H1 (cell line): ENCODE results near the gene CEP135. TPM values are rescaled to one million over a fixed set of nuclear protein-coding genes. Genes with fewer than 3 reads are reported as not detected.

Experiments used
- CTCF ChIA-PET: fragments of 300-600 bp; sonication (Branson Sonifier 250); formaldehyde crosslinking; loops from one replicate; lab custom pipeline; 2021; ENCODE audit not compliant: partially characterized antibody; lab: Charles Lee
- POLR2A ChIA-PET: fragments of 300-600 bp; sonication (Branson Sonifier 250); formaldehyde crosslinking; loops from one replicate; lab custom pipeline; 2021; ENCODE audit warnings: inconsistent platforms; ENCODE audit not compliant: partially characterized antibody; lab: Charles Lee
- DNase-seq, 2 experiments: peaks; one replicate each; pipeline versions ENCODE4 v3.0.0 to v3.0.0-alpha.2; 2010 to 2022; ENCODE audit warnings: low spot score in 2 of 2, low read depth in 1 of 2, mixed read lengths in 1 of 2
- FAIRE-seq: peaks from 2 replicates; lab custom pipeline; 2011; peaks lifted over from hg19 to GRCh38; lab: Jason Lieb, UNC
- H2AFZ ChIP-seq: 2 replicates; pipeline ENCODE4 v1.8.1; 2012; ENCODE audit warnings: low read length, inconsistent platforms
- H2AK5ac ChIP-seq: 2 replicates; pipeline ENCODE4 v1.6.1; 2013; ENCODE audit warnings: low read depth, low read length
- H2BK120ac ChIP-seq: replicated peaks from 2 replicates; pipeline ENCODE3; 2013; ENCODE audit warnings: low read depth, low read length, inconsistent platforms
- H2BK12ac ChIP-seq: 2 replicates; pipeline ENCODE4 v1.6.1; 2013; ENCODE audit warnings: low read depth, low read length
- H2BK15ac ChIP-seq: 2 replicates; pipeline ENCODE4 v1.6.1; 2013; ENCODE audit warnings: low read length
- H2BK20ac ChIP-seq: 2 replicates; pipeline ENCODE4 v1.6.1; 2013; ENCODE audit warnings: low read length
- H2BK5ac ChIP-seq: 2 replicates; pipeline ENCODE4 v1.6.1; 2013; ENCODE audit warnings: low read depth, low read length
- H3K14ac ChIP-seq: 2 replicates; pipeline ENCODE4 v1.6.1; 2013; ENCODE audit warnings: inconsistent platforms; ENCODE audit not compliant: insufficient read length
- H3K18ac ChIP-seq: 2 replicates; pipeline ENCODE4 v1.6.1; 2013; ENCODE audit warnings: low read length; ENCODE audit errors: extremely low read depth
- H3K23ac ChIP-seq: 2 replicates; pipeline ENCODE4 v1.6.1; 2013; ENCODE audit warnings: inconsistent platforms; ENCODE audit not compliant: insufficient read length
- H3K23me2 ChIP-seq: 2 replicates; pipeline ENCODE4 v1.6.1; 2013; ENCODE audit warnings: low read depth, low read length
- H3K27ac ChIP-seq: 2 replicates; pipeline ENCODE4 v1.6.1; 2011; ENCODE audit warnings: low read depth, low read length, inconsistent platforms
- H3K27me3 ChIP-seq, 4 experiments: replicated peaks in 1 of 4; 1 replicate in 1 of 4; 2 replicates in 3 of 4; pipeline versions ENCODE4 v1.6.1 to v1.8.1; 2011 to 2013; ENCODE audit warnings: low read length in 3 of 4, mild to moderate bottlenecking in 3 of 4, inconsistent platforms in 2 of 4, mixed read lengths in 2 of 4, moderate library complexity in 1 of 4; ENCODE audit not compliant: control insufficient read depth in 3 of 4, insufficient read depth in 3 of 4; ENCODE audit errors: extremely low read depth in 1 of 4
- H3K36me3 ChIP-seq, 4 experiments: 2 replicates each; pipeline versions ENCODE4 v1.6.1 to v1.8.1; 2011 to 2013; ENCODE audit warnings: mild to moderate bottlenecking in 4 of 4, low read length in 3 of 4, moderate library complexity in 2 of 4, control low read depth in 1 of 4, inconsistent platforms in 1 of 4; ENCODE audit not compliant: insufficient read depth in 4 of 4, control insufficient read depth in 2 of 4
- H3K4ac ChIP-seq: replicated peaks from 2 replicates; pipeline ENCODE3; 2013; ENCODE audit warnings: low read length, low read depth, mixed read lengths, inconsistent platforms; ENCODE audit not compliant: insufficient read length
- H3K4me1 ChIP-seq, 4 experiments: replicated peaks in 1 of 4; 1 replicate in 1 of 4; 2 replicates in 3 of 4; pipeline versions ENCODE4 v1.6.1 to v1.8.1; 2011 to 2013; ENCODE audit warnings: low read length in 3 of 4, inconsistent platforms in 2 of 4, mixed read lengths in 1 of 4; ENCODE audit not compliant: insufficient read depth in 4 of 4, control insufficient read depth in 3 of 4
- H3K4me2 ChIP-seq, 2 experiments: 2 replicates each; pipeline versions ENCODE4 v1.6.1 to v1.8.1; 2011 to 2013; ENCODE audit warnings: low read depth in 2 of 2, low read length in 2 of 2, control low read depth in 1 of 2, inconsistent platforms in 1 of 2, mild to moderate bottlenecking in 1 of 2; ENCODE audit not compliant: insufficient read depth in 1 of 2
- H3K4me3 ChIP-seq, 4 experiments: fragments of 200-600, 300-600 bp in 1 of 4; sonication (generic), shearing (Covaris generic), sonication (Bioruptor Twin) in 1 of 4; 2 replicates each; pipeline versions ENCODE4 v1.5.1 to v1.8.1; 2011 to 2016; ENCODE audit warnings: low read length in 4 of 4, low read depth in 3 of 4, control low read depth in 2 of 4, inconsistent platforms in 2 of 4, mild to moderate bottlenecking in 2 of 4, mixed read lengths in 1 of 4, moderate library complexity in 1 of 4; ENCODE audit not compliant: insufficient read depth in 2 of 4; ENCODE audit errors: extremely low read depth in 1 of 4
- H3K56ac ChIP-seq: replicated peaks from 2 replicates; pipeline ENCODE3; 2013; ENCODE audit warnings: low read depth, mild to moderate bottlenecking, mixed read lengths, low read length, inconsistent platforms; ENCODE audit not compliant: insufficient read length
- H3K79me1 ChIP-seq: 2 replicates; pipeline ENCODE4 v1.6.1; 2013; ENCODE audit warnings: low read depth, low read length, control low read depth
- H3K79me2 ChIP-seq, 2 experiments: 2 replicates each; pipeline versions ENCODE4 v1.6.1 to v1.8.1; 2012 to 2013; ENCODE audit warnings: low read length in 2 of 2, mild to moderate bottlenecking in 2 of 2, inconsistent platforms in 1 of 2; ENCODE audit not compliant: insufficient read depth in 2 of 2, control insufficient read depth in 1 of 2
- H3K9ac ChIP-seq, 4 experiments: replicated peaks in 1 of 4; 1 replicate in 1 of 4; 2 replicates in 3 of 4; pipeline versions ENCODE4 v1.6.1 to v1.8.1; 2011 to 2013; ENCODE audit warnings: low read depth in 3 of 4, low read length in 3 of 4, control low read depth in 2 of 4, mild to moderate bottlenecking in 2 of 4, moderate library complexity in 2 of 4, inconsistent platforms in 1 of 4; ENCODE audit errors: extremely low read depth in 1 of 4
- H3K9me3 ChIP-seq, 2 experiments: 2 replicates each; pipeline versions ENCODE4 v1.6.1 to v1.8.1; 2012 to 2013; ENCODE audit warnings: mild to moderate bottlenecking in 2 of 2, moderate library complexity in 2 of 2, control low read depth in 1 of 2, inconsistent platforms in 1 of 2, low read depth in 1 of 2, low read length in 1 of 2, mixed read lengths in 1 of 2; ENCODE audit not compliant: insufficient read depth in 2 of 2
- H4K20me1 ChIP-seq, 2 experiments: replicated peaks in 1 of 2; 2 replicates each; pipeline versions ENCODE3 to v1.8.1; 2011 to 2013; ENCODE audit warnings: inconsistent platforms in 2 of 2, low read length in 2 of 2, mild to moderate bottlenecking in 1 of 2; ENCODE audit not compliant: insufficient read depth in 2 of 2, control insufficient read depth in 1 of 2
- H4K5ac ChIP-seq: 2 replicates; pipeline ENCODE4 v1.6.1; 2013; ENCODE audit warnings: low read length, low read depth, mixed read lengths, inconsistent platforms; ENCODE audit not compliant: insufficient read length
- H4K8ac ChIP-seq: 2 replicates; pipeline ENCODE4 v1.8.0; 2013; ENCODE audit warnings: mild to moderate bottlenecking, moderate library complexity, low read length, inconsistent platforms; ENCODE audit not compliant: insufficient read depth; ENCODE audit errors: extremely low read depth
- H4K91ac ChIP-seq: replicated peaks from 2 replicates; pipeline ENCODE3; 2013; ENCODE audit warnings: low read length, mixed read lengths, inconsistent platforms; ENCODE audit not compliant: insufficient read length
- BACH1 ChIP-seq: IDR thresholded peaks from 2 replicates; pipeline ENCODE4 v1.6.1; 2012; ENCODE audit warnings: low read length, improper control_type of control experiment
- BCL11A ChIP-seq, 2 experiments: IDR thresholded peaks; one replicate each; pipeline ENCODE4 v1.6.1; 2011; ENCODE audit warnings: low read depth in 2 of 2, low read length in 2 of 2, mild to moderate bottlenecking in 2 of 2
- CTBP2 ChIP-seq: IDR thresholded peaks from 2 replicates; pipeline ENCODE4 v1.7.0; 2011; ENCODE audit warnings: borderline replicate concordance, mild to moderate bottlenecking, moderate library complexity, mixed read lengths, low read length; ENCODE audit not compliant: insufficient read depth, insufficient read length
- EP300 ChIP-seq, 2 experiments: IDR thresholded peaks; 1 replicate in 1 of 2; 2 replicates in 1 of 2; pipeline ENCODE4 v1.6.1; 2011 to 2012; ENCODE audit warnings: low read depth in 2 of 2, low read length in 2 of 2, mild to moderate bottlenecking in 2 of 2, borderline replicate concordance in 1 of 2, inconsistent platforms in 1 of 2, moderate library complexity in 1 of 2
- JUN ChIP-seq: IDR thresholded peaks from 2 replicates; pipeline ENCODE4 v1.6.1; 2011; ENCODE audit warnings: low read depth, mild to moderate bottlenecking, improper control_type of control experiment, low read length
- KDM5A ChIP-seq: fragments of 200-600 bp; IDR thresholded peaks from 2 replicates; pipeline ENCODE4 v1.7.1; 2012; ENCODE audit warnings: mild to moderate bottlenecking, low read length, inconsistent platforms, mixed read lengths
- POU5F1 ChIP-seq: IDR thresholded peaks from 2 replicates; pipeline ENCODE4 v1.6.1; 2011; ENCODE audit warnings: low read depth, mild to moderate bottlenecking, low read length, moderate library complexity
- RAD21 ChIP-seq, 2 experiments: IDR thresholded peaks in 1 of 2; conservative IDR thresholded peaks in 1 of 2; 2 replicates each; pipeline ENCODE4 v1.6.1; 2011; ENCODE audit warnings: low read depth in 2 of 2, low read length in 2 of 2, improper control_type of control experiment in 1 of 2, inconsistent platforms in 1 of 2, mild to moderate bottlenecking in 1 of 2, moderate library complexity in 1 of 2
- SAP30 ChIP-seq: fragments of 300-600 bp; sonication (generic); IDR thresholded peaks from 2 replicates; pipeline ENCODE4 v1.7.1; 2012; ENCODE audit warnings: low read length, moderate library complexity, mild to moderate bottlenecking, inconsistent platforms; ENCODE audit not compliant: insufficient read depth, insufficient replicate concordance
- SIX5 ChIP-seq: IDR thresholded peaks from 2 replicates; pipeline ENCODE4 v1.6.1; 2011; ENCODE audit warnings: mild to moderate bottlenecking, low read depth, low read length
- SRF ChIP-seq: IDR thresholded peaks from 2 replicates; pipeline ENCODE4 v1.6.1; 2011; ENCODE audit warnings: mild to moderate bottlenecking, low read depth, low read length, moderate library complexity
- TBP ChIP-seq: IDR thresholded peaks from 2 replicates; pipeline ENCODE4 v1.6.1; 2011; ENCODE audit warnings: low read depth, low read length, improper control_type of control experiment
- polyA plus RNA-seq, 7 experiments: library from polyadenylated mRNA; depleted of rRNA in 3 of 7; stranded (reverse) in 5 of 7; unstranded in 2 of 7; fragments of >200 nt in 5 of 7; fragments of 200-250 nt in 2 of 7; gene quantifications; 1 replicate in 5 of 7; 2 replicates in 1 of 7; 4 replicates in 1 of 7; pipeline versions ENCODE4 v1.2.1 to v1.2.3, GENCODE V29; 2011 to 2013; ENCODE audit warnings: missing spikeins in 2 of 7, mixed read lengths in 2 of 7
- total RNA-seq: library from RNA; stranded (reverse); fragmentation: NEBNext Ultra II Directional; extraction: Animal tissue kit (Norgen Biotek cat#: 25700); gene quantifications from 2 replicates; pipeline ENCODE4 v1.2.1, GENCODE V29; 2021
- TF ChIP-seq, protein P1 (sequence below): IDR thresholded peaks from 2 replicates; pipeline ENCODE4 v1.6.1; 2011; ENCODE audit warnings: low read length, improper control_type of control experiment

The CEP135 gene
- total and polyA plus RNA-seq, 2 of the 8 experiments (the other 6 are each of a cell fraction or from before 2014, with no cell fraction given) = 2.7 to 14.5 TPM

DNA sequence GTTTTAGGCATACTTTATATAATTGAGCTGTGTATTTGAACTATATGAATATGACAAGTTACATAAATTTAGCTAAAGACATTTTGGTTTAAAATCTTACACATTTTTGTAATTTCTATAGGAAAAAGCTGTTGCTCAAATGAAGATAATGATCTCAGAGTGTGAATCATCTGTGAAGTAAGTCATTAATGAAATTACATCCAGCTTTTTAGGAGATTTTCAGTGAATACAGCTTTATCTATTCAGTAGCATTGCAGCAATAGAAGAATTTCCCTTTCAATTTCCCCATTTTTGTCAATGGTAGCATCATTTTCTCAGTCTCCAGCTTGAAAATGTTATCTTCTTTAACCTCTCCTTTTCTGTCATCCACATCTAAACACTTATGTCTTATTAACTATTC lies 59.5 kb downstream of the CEP135 start:
- no peak for FAIRE-seq
- Histone ChIP-seq H2AK5ac (no peak overlapping the region), H3K14ac (no peak overlapping the region), H4K8ac (no peak overlapping the region), H2BK20ac (no peak overlapping the region), H3K79me1 (no peaks in the 10 kb centered on the region), H4K91ac (no peak overlapping the region), H2BK15ac (no peak overlapping the region), H3K27me3 (no peaks in the 10 kb centered on the region), H3K23ac (no peak overlapping the region), H2AFZ (no peak overlapping the region), H2BK5ac (no peak overlapping the region), H3K9ac (no peak overlapping the region), H3K23me2 (no peaks in the 10 kb centered on the region), H3K4me2 (no peak overlapping the region), H3K79me2 (no peaks in the 10 kb centered on the region), H3K4me1 (no peaks in the 10 kb centered on the region), H3K27ac (no peak overlapping the region), H3K36me3 (peaks cover 0 to 23% (median 4%) of the 10 kb centered on the region in 4 experiments; a peak in 3 of 8 replicates), H3K56ac (no peak overlapping the region), H2BK120ac (no peak overlapping the region), H3K4ac (no peak overlapping the region), H2BK12ac (no peak overlapping the region), H3K18ac (no peak overlapping the region), H3K4me3 (no peak overlapping the region), H3K9me3 (no peaks in the 10 kb centered on the region), H4K20me1 (no peaks in the 10 kb centered on the region), H4K5ac (no peak overlapping the region)
- no peak for DNase-seq
- POLR2A ChIA-PET = interaction anchor here (1.2 kb wide), 1 partner anchor 34 kb away, joined by 3 read pairs; no protein-coding TSS in a partner anchor
- CTCF ChIA-PET = no interaction called here
- TF ChIP-seq BACH1 (no peak), SIX5 (no peak), CTBP2 (no peak), RAD21 (IDR thresholded peaks at IDR 0.05 in 1 of 2, conservative IDR thresholded peaks at IDR 0.05 in 1 of 2; ENCODE audit: low read depth in 2 of 2, low read length in 2 of 2) (no peak), JUN (no peak), SRF (no peak), KDM5A (no peak), BCL11A (IDR thresholded peaks at IDR 0.05; ENCODE audit: low read depth in 2 of 2, low read length in 2 of 2) (no peak), EP300 (IDR thresholded peaks at IDR 0.05; ENCODE audit: borderline replicate concordance in 1 of 2, low read depth in 2 of 2, low read length in 2 of 2) (no peak), SAP30 (no peak), TBP (no peak), POU5F1 (no peak)
- TF ChIP-seq, protein P1, sequence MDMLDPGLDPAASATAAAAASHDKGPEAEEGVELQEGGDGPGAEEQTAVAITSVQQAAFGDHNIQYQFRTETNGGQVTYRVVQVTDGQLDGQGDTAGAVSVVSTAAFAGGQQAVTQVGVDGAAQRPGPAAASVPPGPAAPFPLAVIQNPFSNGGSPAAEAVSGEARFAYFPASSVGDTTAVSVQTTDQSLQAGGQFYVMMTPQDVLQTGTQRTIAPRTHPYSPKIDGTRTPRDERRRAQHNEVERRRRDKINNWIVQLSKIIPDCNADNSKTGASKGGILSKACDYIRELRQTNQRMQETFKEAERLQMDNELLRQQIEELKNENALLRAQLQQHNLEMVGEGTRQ = no peak
